HK-2 (cell line): ENCODE measurements around the gene OLFM1.
A peak's percentile ranks its signal among the peaks of the same experiment; 100 is the strongest.
"Not testable (repeated sequence)": the region's sequence is repeated elsewhere in the genome, so short reads cannot be mapped to it uniquely, and the experiment has no call there.

Source experiments
- DNase-seq: peaks from one replicate; pipeline ENCODE4 v3.0.0-alpha.2; 2018; ENCODE audit not compliant: unreplicated experiment

OLFM1 gene

GRCh38 chr9:135107581-135108235 is 20.2 kb downstream of the OLFM1 start:
- no peak for DNase-seq

- DNase-seq: no peak
Observed at GRCh38 chr9:135108831-135109510, 21.5 kb downstream of the OLFM1 start.

GRCh38 chr9:135109650-135110049 is 22.2 kb downstream of the OLFM1 start:
- no peak for DNase-seq

GRCh38 chr9:135110416-135110815 is 22.9 kb downstream of the OLFM1 start:
- no peak for DNase-seq

- not testable (repeated sequence) for DNase-seq
Observed at GRCh38 chr9:135111600-135111999, 24.1 kb downstream of the OLFM1 start.

- DNase-seq: no peak
Observed at GRCh38 chr9:135116371-135116770, 28.9 kb downstream of the OLFM1 start.

GRCh38 chr9:135116881-135117280 is 29.4 kb downstream of the OLFM1 start:
- DNase-seq: no peak

GRCh38 chr9:135117281-135117680 is 29.8 kb downstream of the OLFM1 start:
- no peak for DNase-seq

- no peak for DNase-seq
Observed at GRCh38 chr9:135119496-135120064, 32.1 kb downstream of the OLFM1 start.

GRCh38 chr9:135120249-135120648 is 32.8 kb downstream of the OLFM1 start:
- DNase-seq: no peak

- no peak for DNase-seq
Observed at GRCh38 chr9:135122316-135122715, 34.8 kb downstream of the OLFM1 start.

- no peak for DNase-seq
Observed at GRCh38 chr9:135123126-135123772, 35.8 kb downstream of the OLFM1 start.

GRCh38 chr9:135123773-135124134 is 36.3 kb downstream of the OLFM1 start:
- no peak for DNase-seq

- DNase-seq: peak; percentile 21
Observed at GRCh38 chr9:135126451-135127187, 39.2 kb downstream of the OLFM1 start.

- DNase-seq: no peak
Observed at GRCh38 chr9:135127718-135128670, 40.5 kb downstream of the OLFM1 start.

- DNase-seq: no peak
Observed at GRCh38 chr9:135129137-135129695, 41.7 kb downstream of the OLFM1 start.

- no peak for DNase-seq
Observed at GRCh38 chr9:135130207-135130976, 42.9 kb downstream of the OLFM1 start.

- DNase-seq: no peak
Observed at GRCh38 chr9:135131488-135131887, 44.0 kb downstream of the OLFM1 start.

- DNase-seq: no peak
Observed at GRCh38 chr9:135132008-135132407, 44.5 kb downstream of the OLFM1 start.
